Measurements from ENCODE around the gene ZSWIM5.

GRCh38 chr1:45198185-45198584, 8.2 kb downstream of the ZSWIM5 start:
- TF ChIP-seq EZH2 (IDR thresholded peaks at IDR 0.05; ENCODE audit: insufficient read depth, low read length) (no peak), CTCF (IDR thresholded peaks at IDR 0.05; ENCODE audit: insufficient read depth, low read depth, low read length) (no peak)

Measured in astrocyte (in vitro differentiated cells and primary cell).